GM10266 (cell line): ENCODE measurements around the gene CACNA1S.
A peak's percentile ranks its signal among the peaks of the same experiment; 100 is the strongest.

Experiments
- DNase-seq: peaks from one replicate; pipeline ENCODE4 v3.0.0; 2012; ENCODE audit errors: extremely low spot score
- TF ChIP-seq, protein P1 (sequence below): IDR thresholded peaks from 2 replicates; pipeline ENCODE4 v1.5.1; 2012; ENCODE audit warnings: mild to moderate bottlenecking, low read depth; ENCODE audit not compliant: control insufficient read depth, insufficient read depth; ENCODE audit errors: missing control alignments

CACNA1S gene

DNA sequence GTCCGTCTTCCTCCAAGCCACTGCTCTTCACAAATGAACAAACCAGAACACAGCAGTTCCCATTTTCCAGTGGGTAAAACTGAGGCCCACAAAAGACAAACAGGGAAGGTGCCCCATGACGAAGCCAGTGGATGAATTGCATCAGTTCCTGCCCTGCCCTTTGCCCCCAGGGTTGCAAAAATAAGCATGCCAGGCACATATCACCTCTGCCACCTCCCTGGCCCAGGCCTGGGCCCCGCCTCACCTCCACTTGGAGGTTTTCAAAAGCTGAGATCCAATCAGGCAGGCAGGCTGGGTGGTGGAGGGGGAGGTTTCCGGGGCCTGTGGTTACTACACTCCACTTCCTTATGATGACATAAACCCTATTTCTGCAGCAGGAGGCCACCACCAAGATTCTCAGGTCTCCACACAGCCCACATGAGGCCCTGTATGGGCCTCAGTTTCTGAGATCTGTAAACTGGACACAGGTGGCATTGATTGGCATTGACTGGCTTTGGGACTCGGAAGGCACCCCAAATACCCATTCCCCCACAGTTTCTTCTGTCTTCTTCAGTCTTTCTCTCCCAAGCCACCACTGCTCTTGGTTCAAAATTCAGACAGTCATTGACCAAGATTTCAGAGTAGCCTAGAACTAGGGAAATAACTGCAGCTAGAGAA, 92.8 kb downstream of the CACNA1S start:
- TF ChIP-seq, protein P1, sequence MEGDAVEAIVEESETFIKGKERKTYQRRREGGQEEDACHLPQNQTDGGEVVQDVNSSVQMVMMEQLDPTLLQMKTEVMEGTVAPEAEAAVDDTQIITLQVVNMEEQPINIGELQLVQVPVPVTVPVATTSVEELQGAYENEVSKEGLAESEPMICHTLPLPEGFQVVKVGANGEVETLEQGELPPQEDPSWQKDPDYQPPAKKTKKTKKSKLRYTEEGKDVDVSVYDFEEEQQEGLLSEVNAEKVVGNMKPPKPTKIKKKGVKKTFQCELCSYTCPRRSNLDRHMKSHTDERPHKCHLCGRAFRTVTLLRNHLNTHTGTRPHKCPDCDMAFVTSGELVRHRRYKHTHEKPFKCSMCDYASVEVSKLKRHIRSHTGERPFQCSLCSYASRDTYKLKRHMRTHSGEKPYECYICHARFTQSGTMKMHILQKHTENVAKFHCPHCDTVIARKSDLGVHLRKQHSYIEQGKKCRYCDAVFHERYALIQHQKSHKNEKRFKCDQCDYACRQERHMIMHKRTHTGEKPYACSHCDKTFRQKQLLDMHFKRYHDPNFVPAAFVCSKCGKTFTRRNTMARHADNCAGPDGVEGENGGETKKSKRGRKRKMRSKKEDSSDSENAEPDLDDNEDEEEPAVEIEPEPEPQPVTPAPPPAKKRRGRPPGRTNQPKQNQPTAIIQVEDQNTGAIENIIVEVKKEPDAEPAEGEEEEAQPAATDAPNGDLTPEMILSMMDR, result no peak
- peak; percentile 94 for DNase-seq

DNA sequence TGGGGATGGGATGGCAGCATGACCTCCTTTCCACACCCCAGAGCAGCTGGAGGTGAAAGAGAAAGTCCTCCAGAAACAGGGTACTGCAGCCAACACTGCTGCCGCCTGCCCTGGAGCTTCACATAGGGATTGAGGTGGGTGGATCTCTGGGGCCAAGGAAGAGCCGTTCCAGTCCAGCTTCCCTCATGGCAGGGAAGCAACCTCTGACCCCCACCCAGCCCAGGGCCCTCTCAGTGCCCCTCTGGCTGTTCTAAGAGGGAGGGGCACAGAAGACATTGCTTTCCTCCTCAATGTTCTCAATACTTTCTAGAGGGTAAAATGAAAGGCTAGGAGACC, 94.4 kb downstream of the CACNA1S start:
- TF ChIP-seq, protein P1, result no peak
- no peak for DNase-seq

DNA sequence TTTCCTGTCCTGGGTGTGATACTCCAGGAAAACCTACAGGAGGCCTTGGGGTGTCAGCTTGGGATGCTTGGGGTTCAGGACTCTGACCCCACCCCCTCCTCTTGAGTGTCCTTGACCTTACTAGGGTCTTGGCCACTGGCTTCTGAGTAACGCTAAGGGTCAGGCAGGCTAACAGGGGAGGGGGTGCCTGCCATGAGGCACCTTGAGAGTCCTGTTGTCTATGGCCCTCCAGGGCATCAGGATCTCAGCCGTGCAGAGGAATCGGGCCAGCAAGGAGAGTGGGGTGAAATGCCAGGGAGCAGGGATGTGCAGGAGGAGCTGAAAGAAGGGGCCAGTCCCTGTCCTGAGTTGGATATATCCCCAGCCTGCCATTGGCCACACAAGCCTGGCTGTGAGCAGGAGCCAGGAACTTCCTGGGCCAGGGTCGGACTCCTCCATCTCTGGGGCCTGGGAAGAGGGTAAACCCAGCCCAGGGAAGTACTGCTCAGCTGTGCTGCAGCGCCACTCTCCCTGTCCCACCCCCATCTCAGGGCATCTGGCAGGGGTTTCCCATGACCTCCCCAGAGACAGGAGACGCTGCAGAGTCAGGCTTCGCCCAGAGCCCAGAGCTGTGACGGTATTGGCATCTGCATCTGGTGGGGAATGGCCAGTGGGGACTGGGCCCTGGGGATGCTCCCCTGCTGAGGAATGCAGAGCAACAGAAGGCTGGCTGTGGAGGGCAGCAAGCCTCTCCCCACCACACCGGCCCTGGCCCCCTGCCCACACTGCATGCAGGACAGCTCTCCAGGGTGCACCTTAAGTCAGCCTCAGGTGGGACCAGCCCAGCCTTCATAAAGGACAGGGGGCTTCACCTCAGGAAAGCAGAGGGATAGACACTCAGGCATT, 95.0 kb downstream of the CACNA1S start:
- peak; percentile 65 for DNase-seq
- TF ChIP-seq, protein P1, result no peak

DNA sequence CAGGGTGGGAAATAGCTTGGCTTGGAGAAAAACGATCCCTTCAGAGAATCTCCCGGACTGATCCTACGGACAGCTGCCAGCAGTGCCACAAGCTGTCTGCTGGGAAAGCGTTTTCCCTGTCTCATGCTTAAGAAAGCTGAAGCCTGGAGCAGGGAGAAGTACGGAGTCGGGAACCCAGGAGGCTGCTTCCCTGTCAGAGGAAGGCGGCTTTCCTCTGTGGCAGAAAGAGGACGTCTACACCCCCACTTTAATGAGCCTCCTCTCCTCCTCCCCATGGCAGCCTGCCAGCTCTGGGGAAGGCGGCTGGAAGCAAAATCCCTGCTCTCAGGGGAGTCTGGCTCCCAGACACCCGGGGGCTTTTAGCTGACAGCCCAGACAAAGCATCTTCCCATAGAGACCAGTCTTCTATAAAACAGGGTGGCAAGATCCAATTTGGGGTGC, 96.0 kb downstream of the CACNA1S start:
- TF ChIP-seq, protein P1, result no peak
- no peak for DNase-seq

DNA sequence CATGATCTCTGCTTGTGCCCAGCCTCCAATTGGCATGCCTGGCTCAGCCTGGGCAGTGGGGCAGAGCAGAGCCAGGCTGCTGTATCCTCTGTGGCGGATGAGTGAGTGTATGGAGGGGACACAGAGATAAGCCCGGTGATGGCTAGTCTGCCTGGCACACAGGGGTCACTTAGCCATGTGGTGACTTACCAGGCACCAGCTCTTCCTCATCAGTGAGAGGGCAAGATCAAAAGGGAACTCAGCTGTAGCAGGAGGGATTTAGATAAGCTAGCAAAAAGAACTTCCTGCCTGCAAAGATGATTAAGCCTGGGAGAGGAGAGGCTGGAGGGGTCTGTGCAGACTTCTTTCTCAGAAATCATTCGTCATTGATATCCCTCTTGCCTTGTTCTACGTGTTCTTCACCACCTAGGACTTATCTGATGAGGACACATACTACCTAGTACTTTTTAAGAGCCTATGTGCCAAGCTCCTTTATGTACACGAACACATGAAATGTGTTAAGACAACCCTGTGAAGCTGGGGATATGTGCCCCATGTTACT, 96.6 kb downstream of the CACNA1S start:
- TF ChIP-seq, protein P1, result no peak
- no peak for DNase-seq

DNA sequence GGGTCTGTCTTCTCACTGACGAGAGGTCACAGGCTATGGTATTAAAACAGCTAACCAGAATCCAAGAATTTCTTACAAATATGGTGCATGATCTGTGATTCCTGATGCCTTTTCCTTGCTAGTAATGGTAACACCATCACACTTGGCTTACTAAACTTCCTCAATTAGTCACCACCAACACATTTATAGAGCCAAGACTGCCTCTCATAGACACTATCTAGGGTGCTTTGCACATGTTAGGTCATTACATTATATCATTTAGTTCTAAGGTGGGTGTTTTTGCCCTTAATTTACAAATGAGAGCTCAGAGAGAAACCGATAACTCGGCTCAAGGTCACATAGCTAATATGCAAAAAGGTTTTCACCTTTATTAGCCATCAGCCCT, 97.4 kb downstream of the CACNA1S start:
- TF ChIP-seq, protein P1, result no peak
- DNase-seq, result no peak

DNA sequence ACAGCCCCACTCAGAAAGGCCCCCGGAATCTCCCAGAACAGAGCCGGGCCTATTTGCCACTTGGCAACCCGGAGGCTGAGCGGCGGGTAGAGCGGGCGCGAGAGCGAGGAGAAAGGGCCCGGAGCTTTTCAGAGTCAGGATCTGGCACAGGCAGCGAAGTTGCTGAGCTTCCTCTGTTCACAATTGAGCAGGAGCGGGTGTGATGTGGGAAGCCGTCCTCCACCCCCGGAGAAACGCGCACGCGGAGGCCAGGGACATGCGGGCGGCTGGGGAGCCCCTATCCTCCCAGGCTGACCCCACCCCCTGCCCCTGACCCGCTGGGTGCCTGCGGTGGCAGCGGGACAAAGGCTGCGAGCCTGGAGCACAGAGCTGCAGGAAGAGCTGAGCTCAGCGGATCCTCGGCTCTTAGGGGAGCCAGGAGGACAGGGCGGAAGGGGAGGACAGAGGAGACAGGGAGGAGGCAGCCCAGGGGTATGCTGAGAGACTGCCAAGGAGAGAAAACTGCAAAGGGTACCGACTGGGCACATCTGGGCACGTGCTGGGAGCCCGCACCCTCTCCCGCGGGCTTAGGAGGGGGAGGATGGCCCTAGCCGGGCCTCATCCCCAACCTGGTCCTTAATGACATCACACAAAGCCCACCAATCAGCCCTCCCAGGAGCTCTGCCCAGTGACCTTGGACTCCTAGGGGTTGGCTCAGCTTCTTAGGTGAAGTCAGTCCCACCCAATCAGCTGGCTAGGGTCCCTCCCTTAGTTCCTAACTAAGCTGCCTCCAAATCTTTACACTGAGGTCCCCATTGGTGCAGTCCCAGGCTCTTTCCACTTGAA, 98.0 kb downstream of the CACNA1S start:
- DNase-seq, result no peak
- TF ChIP-seq, protein P1, result no peak
